GM18519 (cell line): Measurements from ENCODE around the gene DDIT3.

Experiments used
- ATAC-seq: cut with Tn5 transposase; IDR thresholded peaks from one replicate; pipeline ENCODE4 v1.9.1; 2021; ENCODE audit warnings: mild to moderate bottlenecking, moderate library complexity; ENCODE audit not compliant: unreplicated experiment, low FRiP score

The DDIT3 gene

GRCh38 chr12:57471661-57472060 is 48.7 kb downstream of the DDIT3 start:
- no peak for ATAC-seq

- ATAC-seq, result no peak
Observed at GRCh38 chr12:57470970-57471656, 49.2 kb downstream of the DDIT3 start.

- no peak for ATAC-seq
Observed at GRCh38 chr12:57470286-57470969, 49.9 kb downstream of the DDIT3 start.

- no peak for ATAC-seq
Observed at GRCh38 chr12:57469296-57470164, 50.8 kb downstream of the DDIT3 start.

- ATAC-seq, result no peak
Observed at GRCh38 chr12:57467915-57468314, 52.4 kb downstream of the DDIT3 start.

GRCh38 chr12:57467212-57467874 is 53.0 kb downstream of the DDIT3 start:
- no peak for ATAC-seq
